GM18519 (cell line): ENCODE measurements around the gene GPC5.
"Not testable (repeated sequence)": the region's sequence is repeated elsewhere in the genome, so short reads cannot be mapped to it uniquely, and the experiment has no call there.

Source experiments
- ATAC-seq: cut with Tn5 transposase; IDR thresholded peaks from one replicate; pipeline ENCODE4 v1.9.1; 2021; ENCODE audit warnings: mild to moderate bottlenecking, moderate library complexity; ENCODE audit not compliant: unreplicated experiment, low FRiP score

GPC5 gene

DNA sequence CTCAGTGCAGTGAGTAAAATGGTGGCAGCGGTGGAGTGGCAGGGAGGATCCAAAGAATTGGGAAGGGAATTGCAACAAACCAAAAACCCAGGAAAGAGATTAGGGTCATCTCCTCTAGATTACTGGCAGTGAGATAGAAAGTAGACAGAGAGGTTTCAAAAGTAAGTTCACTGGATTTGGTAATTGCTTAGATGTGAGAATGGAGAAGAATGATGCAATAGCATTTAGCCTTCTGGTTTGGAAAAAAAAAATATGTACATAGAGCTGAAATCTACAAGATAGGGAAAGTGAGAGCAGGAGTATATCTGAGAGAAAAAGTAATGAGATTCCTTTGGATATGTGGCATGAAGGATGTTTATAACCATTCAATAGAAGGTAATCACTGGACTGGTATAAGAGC, 1345.6 kb downstream of the GPC5 start:
- no peak for ATAC-seq

DNA sequence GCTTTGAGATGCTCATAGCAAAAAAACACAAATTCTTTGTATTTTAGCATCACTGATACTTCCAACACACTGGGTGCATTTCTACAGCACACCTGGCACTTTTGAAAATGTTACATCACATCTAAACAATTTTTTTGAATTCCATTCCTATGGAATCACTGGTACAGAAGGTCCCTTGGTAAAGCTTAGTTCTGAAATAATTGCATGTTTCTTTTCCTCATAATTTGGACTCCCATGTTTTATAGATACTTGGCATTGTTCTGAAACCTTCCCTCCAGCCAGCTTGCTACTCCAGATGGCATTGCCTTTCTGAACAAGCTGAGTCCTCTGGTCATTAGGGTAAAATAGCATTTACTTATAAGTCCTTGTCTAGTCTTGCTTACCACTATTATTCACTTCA, 1346.8 kb downstream of the GPC5 start:
- no peak for ATAC-seq

DNA sequence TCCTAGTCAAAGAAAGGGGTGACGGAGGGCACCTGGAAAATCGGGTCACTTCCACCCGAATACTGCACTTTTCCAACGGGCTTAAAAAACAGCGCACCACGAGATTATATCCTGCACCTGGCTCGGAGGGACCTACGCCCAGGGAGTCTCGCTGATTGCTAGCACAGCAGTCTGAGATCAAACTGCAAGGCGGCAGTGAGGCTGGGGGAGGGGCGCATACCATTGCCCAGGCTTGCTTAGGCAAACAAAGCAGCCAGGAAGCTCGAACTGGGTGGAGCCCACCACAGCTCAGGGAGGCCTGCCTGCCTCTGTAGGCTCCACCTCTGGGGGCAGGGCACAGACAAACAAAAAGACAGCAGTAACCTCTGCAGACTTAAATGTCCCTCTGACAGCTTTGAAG, 1354.3 kb downstream of the GPC5 start:
- ATAC-seq = not testable (repeated sequence)

DNA sequence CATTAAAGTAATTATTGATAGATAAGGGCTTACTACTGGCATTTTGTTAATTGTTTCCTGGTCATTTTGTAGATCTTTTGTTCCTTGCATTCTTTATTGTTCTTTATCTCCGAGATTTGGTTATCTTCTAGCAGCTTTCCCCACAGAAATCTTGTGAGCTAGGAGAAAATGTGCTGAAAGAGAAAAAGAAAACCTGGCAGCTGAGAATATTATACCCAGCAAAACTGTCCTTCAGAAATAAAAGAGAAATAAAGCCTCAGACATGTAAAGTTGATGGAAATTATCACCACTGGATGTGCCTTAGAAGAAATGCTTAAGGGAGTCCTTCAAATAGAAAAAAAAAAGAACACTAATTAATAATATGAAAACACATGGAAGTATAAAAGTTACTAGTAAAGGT, 1363.3 kb downstream of the GPC5 start:
- ATAC-seq = no peak

DNA sequence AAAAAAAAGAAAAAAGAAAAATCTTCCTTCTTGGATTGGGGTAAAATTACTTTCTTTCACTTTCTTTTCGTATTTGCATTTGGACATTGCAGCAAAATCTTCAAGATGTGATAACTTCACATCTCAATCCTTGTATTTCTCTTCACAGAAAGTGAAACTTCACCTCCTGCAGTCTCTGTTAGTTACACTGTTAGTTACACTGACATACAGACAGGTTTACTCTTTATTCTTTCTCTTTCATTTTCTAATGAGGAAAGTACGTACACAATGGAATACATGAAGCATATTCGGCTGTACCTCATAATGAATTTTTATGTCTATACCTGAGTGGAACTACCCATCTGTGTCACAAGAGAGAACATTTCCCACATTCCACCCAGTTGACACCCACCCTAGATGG, 1369.0 kb downstream of the GPC5 start:
- no peak for ATAC-seq

DNA sequence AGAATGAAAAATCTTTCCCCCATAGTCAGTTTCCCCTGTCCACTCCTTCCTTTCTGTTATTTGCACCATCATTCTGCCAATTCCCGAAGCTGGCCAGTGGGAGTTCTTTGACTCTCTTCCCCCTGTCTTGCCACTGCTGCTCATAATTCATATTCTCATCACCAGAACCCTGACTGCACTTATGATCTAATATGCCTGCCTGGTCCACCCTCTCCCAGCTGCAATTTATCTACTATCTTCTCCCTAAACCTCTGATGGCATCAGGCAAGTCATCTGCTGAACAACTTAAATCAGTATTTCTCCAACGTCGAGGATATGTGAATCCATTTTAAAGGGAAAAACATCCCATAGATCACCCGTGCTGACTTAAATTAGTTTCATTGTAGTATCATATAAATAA, 1370.2 kb downstream of the GPC5 start:
- ATAC-seq = no peak

DNA sequence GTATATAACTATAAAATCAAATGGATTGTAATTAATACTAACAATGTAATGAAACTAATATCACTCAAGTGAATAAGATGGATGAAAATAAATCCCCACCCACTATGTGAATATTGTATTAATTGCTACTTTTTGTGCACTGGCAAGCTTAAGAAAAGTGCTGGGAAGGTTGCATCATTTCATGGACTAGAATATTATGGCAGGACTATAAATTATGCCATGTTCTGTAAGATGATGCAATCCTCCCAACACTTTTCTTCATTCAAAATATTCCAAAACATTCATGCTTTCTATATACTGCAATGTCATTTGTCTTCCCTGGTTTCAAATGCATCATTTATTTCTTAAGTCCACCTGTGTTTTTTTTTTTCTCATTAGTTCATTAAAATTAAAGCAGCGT, 1370.6 kb downstream of the GPC5 start:
- no peak for ATAC-seq

DNA sequence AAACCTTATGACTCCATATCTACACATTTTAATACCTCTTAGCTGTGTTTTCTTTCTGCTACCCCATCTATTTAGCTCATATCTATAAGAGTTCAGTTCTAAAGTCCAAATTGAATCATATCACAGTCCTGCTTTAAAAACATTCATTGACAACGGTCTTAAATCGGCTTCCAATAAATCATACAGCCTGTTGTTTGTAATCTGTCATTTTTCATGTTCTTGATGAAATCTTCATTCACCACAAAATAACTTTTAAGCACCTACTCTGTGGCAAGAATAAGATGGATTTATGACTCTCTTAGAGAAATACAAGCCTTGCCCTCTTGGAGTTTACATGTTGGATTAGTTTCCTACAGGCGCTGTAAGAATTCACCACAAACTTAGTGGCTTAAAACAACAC, 1377.2 kb downstream of the GPC5 start:
- ATAC-seq = no peak

DNA sequence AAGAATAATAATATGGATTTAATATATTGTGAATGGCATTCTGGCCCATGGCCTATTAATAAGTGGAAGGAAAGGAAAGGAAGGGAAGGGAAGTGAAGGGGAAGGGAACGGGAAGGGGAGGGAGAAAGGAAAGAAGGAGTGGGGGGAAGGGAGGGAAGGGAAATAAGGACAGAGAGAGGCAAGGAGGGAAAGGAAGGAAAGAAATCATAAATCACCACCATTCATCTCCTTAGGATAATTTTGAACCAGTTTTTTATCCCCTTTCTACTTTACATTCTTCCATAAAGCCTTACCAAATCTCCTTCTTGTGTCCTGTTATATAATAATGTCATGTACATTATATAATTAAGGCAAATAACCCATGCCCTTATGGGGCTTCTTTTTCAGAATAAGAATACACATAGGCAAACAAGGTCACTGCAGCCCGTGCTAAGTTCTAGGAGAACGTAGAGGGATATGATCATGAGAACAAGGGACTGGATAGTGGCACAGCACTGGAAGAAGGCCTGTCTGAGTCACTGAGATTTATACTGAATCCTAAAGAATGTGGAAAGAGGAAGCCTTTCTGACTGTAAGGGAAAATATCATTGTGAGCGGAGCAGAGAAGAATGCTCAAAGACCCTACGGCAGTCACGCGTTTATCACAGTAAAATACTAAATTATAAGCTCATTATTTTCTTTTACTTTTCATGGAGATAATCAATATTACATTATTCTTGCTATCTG, 1383.7 kb downstream of the GPC5 start:
- no peak for ATAC-seq

DNA sequence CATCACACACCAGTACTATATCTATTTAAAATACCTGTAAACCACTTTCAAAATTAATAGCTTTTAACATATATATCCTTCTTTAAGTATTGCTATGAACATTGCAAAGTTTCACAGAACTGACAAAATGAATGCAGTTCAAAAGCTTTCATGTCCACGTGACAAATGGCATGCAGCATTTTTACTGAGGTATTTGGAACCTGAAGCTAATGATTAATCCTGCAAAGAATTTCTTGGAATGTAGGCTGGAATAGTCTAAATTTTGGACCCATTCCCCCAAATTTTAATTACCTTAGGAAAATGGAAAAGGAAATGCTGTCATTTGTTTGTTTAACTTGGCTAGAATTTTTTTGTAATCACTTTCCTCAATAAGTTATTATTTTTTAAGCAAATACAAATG, 1404.4 kb downstream of the GPC5 start:
- ATAC-seq = no peak

DNA sequence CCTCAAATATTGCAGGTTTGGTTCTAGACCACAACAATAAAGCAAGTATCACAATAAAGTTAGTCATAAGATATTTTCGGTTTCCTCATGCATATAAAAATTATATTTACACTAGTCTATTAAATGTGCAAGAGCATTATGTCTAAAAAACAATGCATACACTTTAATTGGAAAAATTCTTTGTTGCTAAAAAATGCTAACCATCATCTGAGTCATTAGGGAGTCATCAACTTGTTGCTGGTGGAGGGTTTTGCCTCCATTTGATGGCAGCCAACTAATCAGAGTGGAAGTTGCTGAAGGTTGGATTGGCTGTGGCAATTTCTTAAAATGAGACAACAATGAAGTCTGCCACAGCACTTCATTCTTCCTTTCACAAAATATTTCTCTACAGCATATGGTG, 1405.9 kb downstream of the GPC5 start:
- ATAC-seq = no peak

DNA sequence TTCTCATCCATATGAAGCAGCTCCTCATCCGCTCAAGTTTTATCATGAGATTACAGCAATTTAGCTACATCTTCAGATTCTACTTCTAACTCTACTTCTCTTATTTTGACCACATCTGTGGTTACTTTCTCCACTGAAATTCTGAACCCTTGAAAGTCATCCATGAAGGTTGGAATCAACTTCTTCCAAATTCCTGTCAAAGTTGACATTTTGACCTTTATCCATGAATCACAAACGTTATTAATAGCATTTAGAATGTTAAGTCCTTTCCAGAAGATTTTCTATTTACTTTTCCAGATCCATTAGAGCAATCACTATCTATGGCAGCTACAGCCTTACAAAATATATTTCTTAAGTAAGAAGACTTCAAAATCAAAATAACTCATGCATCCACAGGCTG, 1406.5 kb downstream of the GPC5 start:
- ATAC-seq = no peak

DNA sequence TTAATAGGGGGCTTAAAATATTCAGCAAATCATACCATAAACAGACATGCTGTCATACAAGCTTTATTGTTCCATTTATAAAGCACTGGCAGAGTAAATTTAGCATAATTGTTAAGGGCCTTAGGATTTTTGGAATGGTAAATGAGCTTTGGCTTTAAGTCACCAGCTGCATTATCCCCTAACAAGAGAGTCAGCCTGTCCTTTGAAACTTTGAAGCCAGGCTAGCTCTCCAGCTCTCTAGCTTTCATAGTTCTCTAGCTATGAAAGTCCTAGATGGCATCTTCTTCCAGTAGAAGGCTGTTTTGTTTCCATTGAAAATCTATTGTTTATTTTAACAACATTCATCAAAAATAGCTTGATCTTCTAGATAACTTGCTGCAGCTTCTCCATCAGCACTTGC, 1407.3 kb downstream of the GPC5 start:
- no peak for ATAC-seq

DNA sequence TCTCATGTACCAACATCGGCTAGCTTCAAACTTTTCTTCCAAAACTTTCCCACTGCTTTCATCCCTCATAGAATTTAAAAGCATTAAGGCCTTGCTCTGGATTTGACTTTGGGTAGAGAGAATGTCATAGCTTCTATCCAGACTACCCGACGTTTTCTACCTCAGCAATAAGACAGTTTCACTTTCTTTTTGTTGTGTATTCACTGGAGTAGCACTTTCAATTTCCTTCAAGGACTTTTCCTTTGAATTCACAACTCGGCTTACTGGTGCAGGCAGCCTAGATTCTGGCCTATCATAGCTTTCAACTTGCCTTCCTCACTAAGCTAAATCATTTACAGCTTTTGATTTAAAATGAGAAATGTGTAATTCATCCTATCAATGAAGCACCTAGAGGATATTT, 1407.8 kb downstream of the GPC5 start:
- peak; percentile 42 for ATAC-seq

DNA sequence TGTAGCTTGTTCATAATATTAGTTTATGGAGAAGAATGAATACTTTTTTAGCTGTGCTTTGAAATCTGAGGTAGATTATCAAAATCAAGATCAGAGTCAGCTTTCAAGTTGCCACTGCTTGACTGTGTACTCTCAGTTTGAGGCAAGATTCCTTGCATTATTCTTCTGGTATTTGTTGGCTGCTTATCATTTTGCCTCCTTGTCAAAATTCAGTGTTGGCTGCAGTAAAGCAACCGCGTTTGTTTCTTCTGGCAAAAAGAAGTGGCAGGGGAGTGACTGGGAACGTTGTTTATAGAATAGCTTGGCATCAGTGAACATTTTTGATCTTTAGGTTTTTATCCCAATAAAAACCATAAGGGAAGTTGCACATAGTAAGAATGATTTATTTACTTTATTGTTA, 1408.9 kb downstream of the GPC5 start:
- no peak for ATAC-seq

DNA sequence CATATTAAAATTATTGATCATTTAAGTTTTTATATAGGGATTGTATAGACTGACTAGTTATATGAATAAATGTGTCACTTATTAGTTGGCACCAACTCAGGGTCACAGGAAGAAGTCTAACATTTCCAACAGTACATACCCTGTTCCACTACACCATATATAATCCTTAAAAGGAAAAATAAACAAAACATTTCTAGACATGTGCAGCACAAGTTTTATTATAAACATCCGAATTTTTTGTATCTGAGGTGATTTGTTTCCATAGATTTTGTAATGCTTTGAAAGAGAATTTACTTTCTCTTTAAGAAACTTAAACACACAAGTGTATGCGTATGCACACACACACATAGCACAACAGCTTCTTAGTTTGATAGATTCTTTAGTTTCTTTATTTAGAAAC, 1409.5 kb downstream of the GPC5 start:
- ATAC-seq = no peak

DNA sequence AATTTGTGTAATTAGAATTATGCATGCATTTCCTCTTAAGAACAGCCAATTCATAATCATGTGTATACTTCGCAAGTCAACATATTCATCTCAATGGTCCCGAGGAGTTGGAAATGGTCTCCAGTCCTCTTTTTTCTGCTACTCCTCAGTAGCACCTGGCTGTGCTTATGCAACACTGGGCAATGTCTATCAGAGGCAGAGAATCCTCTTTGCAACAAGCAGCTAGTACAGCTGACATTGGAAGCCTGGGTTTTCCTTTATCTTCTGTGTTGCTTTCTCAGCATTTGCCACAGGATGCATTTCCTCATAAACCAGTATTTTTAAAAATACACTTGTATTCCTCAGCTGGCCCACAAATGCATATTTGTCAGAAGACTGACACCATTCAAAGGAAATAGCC, 1422.9 kb downstream of the GPC5 start:
- no peak for ATAC-seq

DNA sequence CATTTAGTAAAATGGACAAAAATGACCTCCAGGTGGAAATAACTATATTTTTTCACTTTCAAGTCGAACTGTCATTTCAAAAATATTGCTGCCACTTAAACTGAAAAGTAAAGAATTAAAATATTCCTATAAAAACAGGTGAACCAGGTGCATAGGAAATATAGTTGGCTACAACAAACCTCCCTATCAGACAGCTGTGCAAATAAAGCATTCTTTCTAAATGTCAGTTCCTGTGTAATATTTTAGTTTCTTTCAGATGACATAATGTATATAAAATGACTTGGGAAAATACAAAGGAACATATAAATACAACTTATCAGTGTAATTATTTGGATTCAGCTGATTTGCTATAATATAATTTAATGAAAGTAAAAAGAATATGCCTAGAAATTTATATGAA, 1424.6 kb downstream of the GPC5 start:
- ATAC-seq = no peak

DNA sequence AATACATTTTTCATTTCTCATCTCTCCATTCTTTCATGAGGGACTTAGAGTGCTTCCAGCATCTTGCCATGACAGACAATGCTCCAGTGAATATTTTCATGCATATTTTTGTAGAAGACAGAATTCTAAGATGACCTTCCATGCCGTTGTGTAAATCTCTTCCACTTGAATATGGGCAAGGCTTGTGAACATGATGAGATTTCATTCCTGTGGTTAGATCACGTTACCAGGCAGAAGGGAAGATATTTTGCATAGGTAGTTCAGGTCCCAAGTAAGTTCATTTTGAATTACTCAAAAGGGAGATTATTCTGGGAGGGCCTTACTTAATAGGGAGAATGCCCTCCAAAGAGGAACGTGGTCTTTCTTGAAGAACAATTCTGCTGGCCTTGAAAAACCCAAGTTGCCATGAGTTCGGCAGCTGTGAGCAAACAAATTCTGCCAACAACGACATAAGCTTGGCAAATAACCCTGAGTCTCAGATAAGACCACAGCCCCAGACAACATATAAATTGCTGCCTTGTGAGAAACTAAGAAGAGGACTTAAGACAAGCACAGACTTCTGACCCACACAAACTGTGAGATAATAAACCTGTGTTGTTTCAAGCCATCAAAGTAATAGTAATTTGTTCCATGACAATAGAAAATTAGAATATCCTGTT, 1427.6 kb downstream of the GPC5 start:
- no peak for ATAC-seq

DNA sequence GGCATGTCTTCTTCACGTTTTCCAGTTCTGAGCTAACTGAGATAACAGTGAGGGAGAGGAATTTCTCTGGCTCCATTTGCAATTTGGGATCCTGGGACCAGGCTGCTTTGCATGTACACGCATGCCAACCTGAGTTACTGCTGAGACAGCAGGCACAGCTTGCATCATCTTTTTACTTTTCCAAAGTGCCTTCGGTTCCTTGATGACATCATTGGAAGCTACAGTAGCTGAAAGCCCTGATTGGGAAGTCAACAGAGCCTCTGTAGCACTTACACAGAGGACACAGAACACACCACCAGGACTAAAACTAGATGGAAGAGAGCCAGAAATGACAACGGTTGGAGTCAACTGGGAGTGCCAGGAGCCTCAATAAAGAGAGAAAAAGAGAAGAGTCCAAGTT, 1429.1 kb downstream of the GPC5 start:
- ATAC-seq = no peak

DNA sequence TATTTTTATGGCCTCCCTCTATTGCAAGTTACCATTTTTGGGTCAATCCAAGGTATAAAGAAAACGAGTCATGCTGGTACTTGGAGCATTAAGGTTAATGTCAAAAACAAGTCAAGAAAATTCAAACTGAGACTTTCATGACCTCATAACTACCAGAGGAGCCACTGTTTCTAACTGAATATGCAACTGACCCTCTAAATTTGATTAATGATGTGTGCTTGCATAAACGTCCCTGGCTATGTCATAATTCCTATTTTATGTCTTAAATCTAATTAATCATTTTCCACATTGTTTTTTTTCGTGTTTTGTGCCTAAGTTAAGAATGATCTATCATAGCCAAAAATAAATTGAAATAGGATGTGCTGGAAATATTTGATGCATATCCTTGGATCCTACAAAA, 1431.5 kb downstream of the GPC5 start:
- ATAC-seq = no peak

DNA sequence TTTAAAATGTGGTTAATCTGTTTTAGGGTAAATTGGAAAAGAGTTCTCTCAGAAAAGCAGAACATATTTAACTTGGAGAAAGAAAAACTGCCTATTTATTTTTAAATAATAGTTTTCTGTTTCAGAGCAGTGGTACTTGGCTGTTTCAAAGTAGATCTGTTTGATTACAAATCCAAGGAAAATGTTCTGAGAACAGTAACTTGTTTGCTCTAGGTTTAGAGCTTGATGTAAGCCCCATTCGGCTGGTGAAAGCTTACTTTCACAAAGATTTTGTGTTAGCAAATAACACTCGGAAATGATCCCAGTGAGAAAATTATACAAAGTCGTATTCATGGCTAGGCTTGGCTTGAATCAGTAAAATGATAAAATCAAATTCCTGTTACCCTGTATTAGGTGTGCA, 1432.4 kb downstream of the GPC5 start:
- no peak for ATAC-seq

DNA sequence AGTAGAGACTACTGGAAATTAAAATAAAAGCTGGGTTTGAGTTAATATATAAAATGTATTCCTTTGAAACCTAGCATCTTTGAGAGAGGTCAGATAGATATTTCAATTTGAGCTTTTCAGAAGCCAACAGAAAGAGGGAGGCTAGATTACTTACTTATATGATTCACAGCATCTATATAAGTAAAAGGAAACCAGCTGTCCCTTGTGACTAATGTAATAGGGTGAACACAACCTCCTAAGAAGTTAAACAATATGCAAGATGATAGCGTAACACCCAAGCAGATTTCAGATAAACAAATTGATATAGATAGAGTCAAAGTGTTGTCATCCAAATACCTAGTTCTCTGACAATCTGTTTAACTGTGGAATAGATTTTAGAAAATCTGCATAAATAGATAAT, 1434.7 kb downstream of the GPC5 start:
- no peak for ATAC-seq
